ENCODE data around the gene AADACL3.

AADACL3 gene

GRCh38 chr1:12678820-12679219 is 37.1 kb upstream of the AADACL3 start:
- TF ChIP-seq ZFX (IDR thresholded peaks at IDR 0.05) (no peak), CTCF (conservative IDR thresholded peaks at IDR 0.05) (no peak)
- H3K27ac ChIP-seq = no peak overlapping the region

- TF ChIP-seq CTCF (conservative IDR thresholded peaks at IDR 0.05) (no peak), ZFX (IDR thresholded peaks at IDR 0.05) (no peak)
Measured at GRCh38 chr1:12690156-12690555, 25.8 kb upstream of the AADACL3 start.

GRCh38 chr1:12692967-12693782 is 22.7 kb upstream of the AADACL3 start:
- H3K27ac ChIP-seq = no peak overlapping the region

More at GRCh38 chr1:12690156-12690555, 25.8 kb upstream of the AADACL3 start:
- H3K27ac ChIP-seq = no peak overlapping the region

GRCh38 chr1:12696658-12697057 is 19.3 kb upstream of the AADACL3 start:
- no peak for TF ChIP-seq CTCF (conservative IDR thresholded peaks at IDR 0.05)
- no peak for TF ChIP-seq ZFX (IDR thresholded peaks at IDR 0.05)
- H3K27ac ChIP-seq = no peak overlapping the region

More at GRCh38 chr1:12692967-12693782, 22.7 kb upstream of the AADACL3 start:
- TF ChIP-seq CTCF (conservative IDR thresholded peaks at IDR 0.05) = no peak
- TF ChIP-seq ZFX (IDR thresholded peaks at IDR 0.05) = no peak

- no peak overlapping the region for H3K27ac ChIP-seq
- TF ChIP-seq CTCF (conservative IDR thresholded peaks at IDR 0.05) = no peak
- TF ChIP-seq ZFX (IDR thresholded peaks at IDR 0.05) = no peak
Measured at GRCh38 chr1:12697397-12697796, 18.5 kb upstream of the AADACL3 start.

GRCh38 chr1:12703821-12704451 is 12.0 kb upstream of the AADACL3 start:
- H3K27ac ChIP-seq = no peak overlapping the region
- TF ChIP-seq CTCF (conservative IDR thresholded peaks at IDR 0.05) (no peak), ZFX (IDR thresholded peaks at IDR 0.05) (no peak)

GRCh38 chr1:12706061-12706460 is 9.8 kb upstream of the AADACL3 start:
- no peak overlapping the region for H3K27ac ChIP-seq
- TF ChIP-seq CTCF (conservative IDR thresholded peaks at IDR 0.05) (no peak), ZFX (IDR thresholded peaks at IDR 0.05) (no peak)

All from C4-2B (cell line).